HG02970 (cell line): ENCODE data around the gene FGGY.

Source experiments
- ATAC-seq: cut with Tn5 transposase; IDR thresholded peaks from one replicate; pipeline ENCODE4 v1.9.1; 2021; ENCODE audit warnings: mild to moderate bottlenecking, moderate library complexity, moderate number of reproducible peaks; ENCODE audit not compliant: unreplicated experiment, low FRiP score

FGGY gene

DNA sequence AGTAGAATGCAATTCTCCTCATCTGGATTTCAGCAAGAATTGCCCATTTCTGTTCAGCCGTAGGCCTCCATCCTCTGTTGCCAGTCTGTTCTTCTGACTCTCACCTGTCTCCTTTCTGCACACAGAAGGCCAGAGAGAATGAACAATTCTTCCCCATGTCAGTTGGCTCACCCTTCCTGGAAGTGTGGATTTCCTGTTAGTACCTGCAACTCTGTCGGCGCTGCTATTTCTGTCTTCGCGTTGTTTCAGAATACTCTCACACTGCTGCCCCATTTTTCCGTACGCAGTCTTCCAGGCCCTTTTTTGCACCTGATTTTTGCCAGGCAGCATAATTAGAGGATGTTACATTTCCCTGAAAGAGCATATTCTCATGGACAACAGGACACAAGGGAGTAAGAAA is 200.7 kb downstream of the FGGY start:
- ATAC-seq: no peak

DNA sequence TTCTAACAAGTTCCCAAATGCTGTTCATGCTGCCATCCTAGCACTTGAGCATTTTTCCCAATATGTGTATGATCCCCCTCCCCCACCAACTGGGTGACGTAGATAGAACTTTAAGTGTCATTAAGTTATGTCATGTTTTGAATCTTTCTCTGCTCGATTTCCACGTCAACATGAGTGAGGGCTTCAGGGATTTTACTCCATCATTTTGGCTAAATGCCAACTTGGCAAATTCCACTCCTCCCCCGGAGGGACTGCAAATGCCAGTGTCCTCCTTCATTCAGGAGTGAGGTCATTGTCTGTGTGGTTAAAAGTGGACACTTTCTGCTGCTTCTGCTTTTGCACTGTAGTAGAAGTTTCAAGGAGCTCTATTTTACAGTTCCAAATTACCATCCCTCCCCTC is 201.7 kb downstream of the FGGY start:
- ATAC-seq: no peak

DNA sequence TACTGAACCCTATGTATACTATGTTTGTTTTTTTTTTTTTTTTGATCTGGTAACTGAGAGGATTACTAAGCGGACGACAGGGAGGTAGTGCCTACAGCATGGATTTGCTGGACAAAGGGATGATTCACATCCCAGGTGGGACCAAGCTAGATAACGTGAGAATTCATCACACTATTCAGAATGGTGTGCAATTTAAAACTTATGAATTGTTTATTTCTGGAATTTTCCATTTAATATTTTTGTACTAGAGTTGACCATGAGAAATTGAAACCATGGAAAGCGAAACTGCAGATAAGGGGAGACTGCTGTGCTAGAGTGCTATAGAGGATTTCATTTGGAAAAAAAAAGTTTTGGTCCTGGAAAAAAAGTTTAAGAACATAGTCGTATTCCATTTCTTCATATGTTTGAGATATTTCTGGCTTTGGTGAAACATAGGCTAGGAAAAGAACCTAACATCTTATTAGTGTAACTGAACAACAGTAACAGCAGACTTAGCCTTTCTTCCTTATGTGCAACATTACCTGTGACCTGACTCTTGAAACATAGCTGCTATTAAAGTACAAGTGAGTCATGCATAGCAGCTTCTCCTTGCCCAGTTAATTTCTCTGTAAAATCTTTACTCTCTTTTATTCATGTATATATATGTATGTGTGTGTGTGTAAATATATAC is 202.5 kb downstream of the FGGY start:
- ATAC-seq: no peak

DNA sequence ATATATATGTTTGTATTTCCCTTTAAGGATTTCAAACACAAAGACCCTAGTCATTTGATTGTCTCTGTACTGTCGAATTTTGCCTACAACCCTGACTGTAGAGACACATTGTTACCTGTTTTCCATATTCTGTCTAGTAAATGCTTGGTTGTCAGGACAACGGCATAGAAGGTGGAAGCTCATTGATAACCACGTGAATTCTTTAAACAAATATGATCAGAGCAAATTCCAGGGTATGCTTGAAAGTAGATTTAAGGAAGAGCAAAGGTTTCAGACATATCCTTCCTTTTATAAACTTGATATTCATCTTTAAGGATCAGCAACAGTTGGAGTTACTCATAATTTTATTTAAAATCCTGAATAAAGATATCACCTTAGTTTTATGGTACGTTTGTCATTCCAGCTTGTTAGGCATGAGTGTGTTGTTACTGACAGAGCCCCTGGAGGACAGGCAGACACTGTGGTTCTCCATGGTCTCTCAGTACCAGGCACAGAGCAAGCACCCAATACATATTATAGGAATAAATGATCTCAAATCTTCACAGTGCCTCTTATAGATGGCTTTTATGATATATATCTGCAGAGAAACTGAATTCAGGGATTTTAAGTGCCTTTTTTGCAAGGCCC is 203.2 kb downstream of the FGGY start:
- ATAC-seq: no peak

DNA sequence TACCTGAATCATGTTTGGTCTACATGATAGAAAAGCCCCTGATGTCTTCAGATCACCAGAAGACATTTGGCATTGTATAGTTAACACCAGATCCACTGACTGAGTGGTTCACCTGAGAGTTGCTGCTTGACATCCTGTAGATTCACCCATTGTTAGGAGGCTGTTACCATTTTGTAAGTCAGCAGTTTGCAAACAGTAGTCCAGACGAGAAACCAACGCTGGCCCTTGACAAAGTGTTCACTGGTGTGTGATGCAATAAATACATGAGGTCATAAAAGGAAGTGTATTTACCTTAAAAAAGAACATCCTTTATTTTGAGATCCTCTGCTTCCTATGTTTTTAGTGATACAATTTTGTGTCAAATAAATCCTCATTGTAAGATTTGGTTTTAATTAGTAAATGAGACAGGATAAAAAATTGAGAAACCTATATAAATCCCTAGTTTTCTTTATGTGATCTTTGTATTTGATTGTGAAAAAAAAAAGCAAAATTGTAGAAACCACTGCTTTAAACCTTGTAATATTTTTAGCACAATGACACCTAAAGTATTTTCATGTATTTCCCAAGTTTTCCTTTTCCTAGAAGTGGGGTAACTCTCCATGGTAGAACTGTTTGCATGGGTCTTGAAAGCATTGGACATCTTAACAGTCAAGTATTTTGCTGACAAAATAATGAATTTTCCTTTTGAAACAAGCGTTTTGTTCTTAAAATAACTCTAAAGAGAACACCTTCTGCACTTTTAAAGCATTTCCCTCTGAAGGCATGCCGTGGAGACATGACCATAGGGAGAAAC is 204.3 kb downstream of the FGGY start:
- ATAC-seq: no peak

DNA sequence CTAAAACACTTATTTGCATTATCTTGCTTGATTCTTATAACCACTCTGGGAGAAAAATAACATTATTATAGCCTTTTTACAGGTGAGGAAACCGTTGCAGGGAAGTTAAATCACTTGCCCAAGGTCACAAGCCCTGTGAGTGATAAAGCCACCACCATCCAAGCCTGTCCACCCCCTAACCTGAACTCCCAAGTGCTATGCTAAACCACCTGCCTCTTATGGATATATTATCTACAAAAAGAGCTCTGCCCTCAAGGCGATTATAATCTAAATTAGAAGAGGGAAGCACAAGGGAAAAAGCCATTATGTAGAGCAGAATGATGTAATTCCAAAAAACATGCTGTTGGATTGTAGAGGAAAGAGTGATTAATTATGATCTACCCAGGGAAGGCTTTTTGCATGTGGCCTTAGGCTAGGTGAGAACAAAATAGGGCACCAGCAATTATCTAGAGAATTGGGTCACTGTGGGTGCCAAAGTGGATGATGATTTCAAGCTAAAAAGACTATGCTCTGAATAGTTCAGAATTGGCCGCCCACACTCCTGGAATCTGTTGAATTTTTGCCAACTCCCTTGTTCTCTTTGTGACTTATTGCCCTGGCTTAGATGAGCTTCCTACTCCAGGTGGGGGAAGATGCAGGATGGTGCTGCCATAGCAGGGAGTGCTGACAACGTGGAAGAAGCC is 205.3 kb downstream of the FGGY start:
- no peak for ATAC-seq

DNA sequence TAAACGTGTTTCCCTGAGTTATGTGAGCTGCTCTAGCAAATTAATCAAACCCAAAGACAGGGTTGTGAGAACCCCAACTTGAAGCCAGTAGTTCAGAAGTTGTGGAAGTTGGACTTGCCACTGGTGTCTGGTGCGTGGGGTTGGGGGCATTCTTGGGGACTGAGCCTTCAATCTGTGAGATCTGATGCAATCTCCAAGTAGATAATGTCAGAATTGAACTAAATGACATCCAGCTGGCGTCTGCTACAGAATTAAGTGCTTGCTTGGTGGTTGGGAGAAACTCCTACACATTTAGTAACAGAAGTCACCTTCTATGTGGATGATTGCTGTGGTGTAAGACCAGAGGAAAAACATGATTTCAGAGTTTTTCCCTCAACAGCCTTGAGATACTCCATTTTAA is 207.4 kb downstream of the FGGY start:
- no peak for ATAC-seq

DNA sequence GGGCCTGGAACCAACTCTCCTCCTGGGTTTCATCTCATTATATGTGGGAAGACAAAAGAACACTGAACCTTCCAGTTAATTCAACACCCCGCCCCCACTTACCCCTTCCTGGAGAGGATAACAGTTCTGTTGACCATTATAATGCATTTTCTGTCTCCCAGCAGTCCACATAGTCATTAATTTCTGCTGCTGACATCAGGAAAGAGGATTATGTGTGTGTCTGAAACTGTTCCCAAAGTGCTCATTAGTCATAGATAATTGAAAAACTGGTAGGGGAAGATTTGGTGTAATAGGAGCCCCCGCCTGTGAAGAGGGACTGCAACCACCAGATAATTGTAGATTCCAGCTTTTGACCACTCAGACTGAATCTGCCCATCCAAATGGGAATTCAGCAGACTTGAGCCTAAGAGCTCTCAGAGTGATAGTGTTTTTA is 208.7 kb downstream of the FGGY start:
- ATAC-seq: no peak

DNA sequence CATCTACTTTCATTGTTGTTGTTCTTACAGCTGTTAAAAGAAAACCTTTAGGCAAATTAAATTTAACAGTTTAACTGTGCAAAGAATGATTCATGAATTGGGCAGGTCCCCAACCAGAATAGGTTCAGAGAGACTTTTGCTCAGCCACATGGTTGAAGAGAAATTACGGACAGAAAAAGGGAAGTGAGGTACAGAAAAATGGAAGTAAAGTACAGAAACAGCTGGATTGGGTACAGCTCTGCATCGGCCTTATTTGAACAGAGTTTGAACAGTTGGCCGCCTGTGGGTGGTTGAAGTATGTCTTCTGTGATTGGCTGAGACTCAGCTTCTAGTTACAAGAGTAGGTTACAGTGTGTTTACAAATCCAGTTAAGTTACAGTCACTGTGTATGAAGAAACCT is 210.1 kb downstream of the FGGY start:
- ATAC-seq: no peak

DNA sequence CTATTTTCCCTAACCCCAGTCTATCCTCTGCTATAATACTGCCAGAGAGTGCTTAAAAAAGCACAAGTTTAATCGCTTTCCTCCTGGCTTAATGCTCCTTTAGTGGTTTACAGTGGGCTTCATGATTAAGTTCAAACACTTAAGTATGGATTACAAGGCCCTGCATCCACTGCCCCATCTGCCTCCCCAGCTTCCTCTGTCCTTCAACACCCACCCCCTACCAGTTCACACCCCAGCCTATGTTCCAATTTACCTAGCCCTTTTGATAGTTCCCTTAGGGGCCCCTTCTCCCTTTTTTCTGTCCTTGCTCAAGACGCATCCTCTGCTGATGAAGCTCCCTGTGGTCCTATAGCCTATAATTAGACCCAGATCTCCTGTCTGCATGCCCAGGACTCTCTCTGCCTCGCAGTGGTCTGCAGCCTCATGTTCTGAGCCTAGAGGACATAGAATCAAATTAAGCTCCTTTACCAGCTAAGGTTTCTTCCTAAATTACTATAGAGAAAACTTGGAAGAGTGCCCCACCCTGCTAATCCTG is 212.5 kb downstream of the FGGY start:
- no peak for ATAC-seq

DNA sequence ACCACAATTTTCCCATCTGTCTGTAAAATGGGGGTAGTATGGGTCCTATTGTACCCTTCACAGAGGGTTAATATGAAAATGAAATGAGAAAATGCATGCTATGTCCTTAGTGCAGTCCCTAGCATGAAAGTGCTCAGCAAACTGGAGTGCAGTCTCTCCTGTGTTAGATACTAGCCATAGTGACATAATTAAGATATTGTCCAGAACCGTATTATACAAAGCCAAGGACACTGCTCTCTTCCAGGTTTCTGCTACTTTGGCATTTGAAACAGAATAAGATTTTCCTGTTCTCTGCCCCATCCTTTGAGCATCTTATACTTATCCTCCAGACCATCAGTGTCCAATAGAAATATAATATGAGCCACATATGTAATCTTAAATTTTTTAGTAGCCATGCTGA is 213.4 kb downstream of the FGGY start:
- ATAC-seq: no peak

DNA sequence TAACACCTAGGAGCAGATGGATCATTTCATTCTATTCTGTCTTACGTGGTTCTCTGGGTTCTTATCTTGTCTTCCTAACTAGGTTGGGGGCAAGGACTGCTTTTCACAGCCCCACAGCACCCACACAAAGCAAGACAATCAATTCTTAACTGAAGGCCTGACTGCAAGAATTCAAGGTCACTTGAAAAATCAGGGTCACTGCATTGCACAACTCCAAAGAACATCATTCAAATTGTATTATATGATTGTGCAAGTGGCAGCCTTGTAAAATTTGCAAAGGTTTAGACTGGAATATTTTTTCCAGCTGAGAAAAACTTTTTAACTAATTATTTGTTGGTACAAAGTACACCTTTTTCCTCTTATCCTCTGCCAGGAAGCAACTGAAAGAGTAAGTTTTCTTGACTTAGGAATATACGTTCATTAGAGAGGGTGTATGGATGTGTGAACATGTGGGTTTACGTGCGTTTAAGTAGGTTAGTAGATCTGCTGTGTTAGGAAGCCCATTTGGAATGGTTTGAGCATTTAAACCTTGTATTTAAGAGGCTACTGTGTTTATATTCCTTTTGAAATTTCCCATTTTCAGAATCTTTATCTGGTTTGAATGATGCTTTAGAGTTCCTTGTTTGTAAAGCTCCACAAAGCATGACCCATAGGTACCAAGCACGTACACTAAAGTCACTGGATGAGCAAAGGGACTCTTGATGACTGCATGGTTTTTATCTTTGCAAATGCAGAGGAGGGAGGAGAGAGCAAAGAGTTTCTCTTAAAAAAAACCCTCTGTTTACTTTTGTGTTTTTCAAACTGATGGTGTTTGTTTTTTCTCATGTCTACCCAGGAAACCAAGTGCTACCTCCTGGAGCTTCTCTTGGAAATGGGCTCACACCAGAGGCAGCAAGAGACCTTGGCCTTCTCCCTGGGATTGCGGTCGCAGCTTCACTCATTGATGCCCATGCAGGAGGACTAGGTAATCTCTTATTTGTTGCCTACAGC is 214.9 kb downstream of the FGGY start:
- no peak for ATAC-seq

DNA sequence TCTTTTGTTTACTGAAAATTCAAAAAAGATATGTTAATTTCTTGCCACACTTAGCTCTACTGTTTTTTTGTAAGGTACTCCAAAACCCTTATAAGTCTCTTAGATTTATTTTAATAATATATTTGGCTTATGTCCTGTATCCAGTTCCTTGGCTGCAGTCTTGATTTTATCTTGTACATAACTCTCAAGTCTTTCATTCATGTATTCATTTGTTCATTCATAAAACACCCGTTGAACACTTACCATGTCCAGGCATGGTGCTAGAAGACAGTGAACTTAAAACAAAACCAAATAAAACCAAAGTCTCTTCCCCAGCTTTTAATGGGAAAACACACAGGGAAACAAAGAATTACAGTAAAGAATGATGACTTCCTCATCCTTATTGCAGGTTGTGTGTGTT is 215.8 kb downstream of the FGGY start:
- no peak for ATAC-seq

DNA sequence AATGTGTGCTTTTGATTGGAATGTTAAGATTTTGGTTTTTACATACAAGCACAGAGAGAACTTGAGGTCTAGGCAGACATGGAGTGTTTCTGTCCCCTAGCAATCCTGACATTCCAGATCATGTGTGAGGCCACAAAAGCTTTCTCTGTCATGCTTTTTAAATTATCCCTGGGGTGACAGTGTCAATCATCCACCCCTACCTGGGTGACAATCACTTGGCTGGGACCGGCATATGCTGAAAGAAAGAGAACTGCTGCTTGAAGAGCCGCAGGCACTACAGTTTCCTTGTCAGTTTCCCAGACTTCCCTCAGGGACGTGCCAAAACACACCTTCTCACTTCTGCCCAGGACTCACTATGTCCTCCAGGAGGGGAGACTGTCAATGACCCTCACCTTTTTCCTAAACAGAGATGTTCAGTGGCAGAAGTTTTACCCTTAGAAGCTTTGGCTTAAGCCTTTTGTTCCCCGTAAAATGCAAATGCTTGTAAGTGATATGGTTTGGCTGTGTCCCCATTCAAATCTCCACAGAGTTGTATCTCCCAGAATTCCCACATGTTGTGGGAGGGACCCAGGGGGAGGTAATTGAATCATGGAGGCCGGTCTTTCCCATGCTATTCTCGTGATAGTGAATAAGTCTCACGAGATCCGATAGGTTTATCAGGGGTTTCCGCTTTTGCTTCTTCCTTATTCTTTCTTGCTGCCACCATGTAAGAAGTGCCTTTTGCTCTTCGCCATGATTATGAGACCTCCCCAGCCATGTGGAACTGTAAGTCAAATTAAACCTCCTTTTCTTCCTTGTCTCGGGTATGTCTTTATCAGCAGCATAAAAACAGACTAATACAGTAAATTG is 217.4 kb downstream of the FGGY start:
- no peak for ATAC-seq

DNA sequence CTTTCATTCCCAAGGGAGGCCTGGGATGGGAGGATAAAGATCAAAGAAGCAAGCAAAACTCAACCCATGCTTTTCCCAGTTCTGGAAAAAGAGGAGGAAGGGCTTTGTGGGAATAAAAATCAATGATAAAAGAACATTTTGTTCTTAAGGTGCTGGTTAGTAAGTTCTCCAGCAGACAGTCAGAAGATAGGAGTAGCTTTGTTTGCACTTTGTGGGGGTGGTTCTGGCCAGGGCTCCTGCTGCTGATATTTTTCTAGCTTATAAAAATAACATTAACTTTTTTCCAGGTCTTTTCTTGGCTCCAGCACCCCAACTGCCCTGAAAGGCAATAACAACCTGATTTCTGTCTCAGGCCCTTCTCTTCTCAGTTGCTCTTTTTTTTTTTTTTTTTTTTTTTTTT is 220.0 kb downstream of the FGGY start:
- no peak for ATAC-seq

DNA sequence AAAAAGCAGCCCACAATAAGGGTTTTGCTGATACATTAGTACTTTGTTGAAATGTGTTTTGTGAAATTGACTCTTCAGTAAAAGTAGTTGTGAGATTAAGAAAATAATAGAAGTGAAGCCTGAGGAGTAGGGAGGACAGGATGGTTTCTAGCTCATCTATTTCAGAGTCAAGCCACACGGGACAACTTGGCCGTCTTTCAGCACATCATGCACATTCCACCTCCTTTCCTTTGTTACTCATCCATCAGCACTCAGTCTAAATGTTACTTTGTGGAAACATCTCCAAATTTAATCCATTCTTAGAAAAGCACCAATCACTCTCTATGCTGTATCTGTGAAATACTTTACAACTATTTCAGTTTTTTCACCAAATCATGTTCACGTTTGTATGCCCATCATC is 223.3 kb downstream of the FGGY start:
- no peak for ATAC-seq

DNA sequence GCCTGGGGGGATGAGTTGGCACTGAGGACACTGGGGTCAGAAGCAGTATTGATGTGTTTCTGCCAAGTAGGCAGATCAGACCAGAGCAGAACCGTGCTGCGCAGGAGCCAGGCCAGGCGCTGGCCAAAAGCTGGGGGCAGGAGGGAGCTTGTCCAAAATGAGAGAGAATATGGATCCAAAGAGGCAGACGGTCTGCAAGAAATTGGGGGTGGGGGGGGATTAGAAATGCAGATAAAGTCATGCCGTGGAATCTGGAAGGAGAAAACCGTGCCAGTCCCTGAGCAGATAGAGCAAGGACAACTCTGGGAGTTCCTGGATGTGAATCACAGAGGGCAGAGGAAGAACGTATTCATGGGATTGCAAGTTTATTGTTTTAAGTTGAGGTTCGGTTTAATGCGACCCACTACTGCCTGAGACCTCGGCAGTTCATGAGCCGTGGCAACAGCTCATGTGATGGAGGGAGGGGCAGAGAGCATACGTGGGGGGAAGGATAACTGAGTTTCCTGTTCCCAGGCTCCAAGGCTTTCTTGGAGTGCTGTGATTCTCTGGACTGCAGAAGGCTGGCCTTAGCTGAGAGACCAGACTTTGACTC is 224.0 kb downstream of the FGGY start:
- ATAC-seq: no peak

DNA sequence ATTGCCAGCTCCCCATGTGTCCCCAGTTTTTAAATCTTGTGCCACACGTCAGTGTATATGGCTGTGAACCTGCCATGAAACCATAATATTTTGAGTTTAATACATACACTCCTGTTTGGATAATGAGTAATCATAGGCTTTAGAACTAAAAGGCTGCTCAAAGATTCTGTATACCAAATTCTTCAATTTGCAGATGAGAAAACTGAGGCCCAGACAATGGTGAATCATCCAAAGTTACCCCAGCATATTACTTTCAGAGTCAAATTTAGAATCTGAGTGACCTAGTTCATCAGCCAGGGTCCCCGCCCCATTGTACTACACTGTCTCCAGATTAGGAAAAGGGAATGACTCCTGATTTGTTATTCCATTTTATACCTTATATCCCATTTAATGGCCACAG is 224.6 kb downstream of the FGGY start:
- no peak for ATAC-seq
